Astrocyte (in vitro differentiated cells and primary cell): ENCODE measurements around the gene SEC14L3. TPM values are rescaled to one million over a fixed set of nuclear protein-coding genes. Genes with fewer than 3 reads are reported as not detected.

Experiments used
- DNase-seq: peaks from one replicate; pipeline ENCODE4 v3.0.0-alpha.2; 2010; ENCODE audit warnings: low read depth
- FAIRE-seq: peaks from 2 replicates; lab custom pipeline; 2011; peaks lifted over from hg19 to GRCh38; lab: Jason Lieb, UNC
- H2AFZ ChIP-seq: 2 replicates; pipeline ENCODE4 v1.6.0; 2012; ENCODE audit warnings: low read depth, low read length, inconsistent platforms
- H3K27ac ChIP-seq: 2 replicates; pipeline ENCODE4 v1.5.1; 2011; ENCODE audit warnings: low read depth, low read length, inconsistent platforms
- H3K27me3 ChIP-seq: 2 replicates; pipeline ENCODE4 v1.6.0; 2011; ENCODE audit warnings: low read length, inconsistent platforms; ENCODE audit not compliant: insufficient read depth
- H3K36me3 ChIP-seq: 2 replicates; pipeline ENCODE4 v1.5.1; 2011; ENCODE audit warnings: low read length, inconsistent platforms; ENCODE audit not compliant: insufficient read depth
- H3K4me1 ChIP-seq: 2 replicates; pipeline ENCODE4 v1.5.1; 2011; ENCODE audit warnings: low read length, inconsistent platforms; ENCODE audit not compliant: insufficient read depth
- H3K4me2 ChIP-seq: 2 replicates; pipeline ENCODE4 v1.6.0; 2012; ENCODE audit warnings: low read length, inconsistent platforms
- H3K4me3 ChIP-seq: 2 replicates; pipeline ENCODE4 v1.5.1; 2011; ENCODE audit warnings: low read depth, mild to moderate bottlenecking, low read length, inconsistent platforms; ENCODE audit not compliant: insufficient read depth
- H3K79me2 ChIP-seq: 2 replicates; pipeline ENCODE4 v1.6.0; 2012; ENCODE audit warnings: mild to moderate bottlenecking, low read length, inconsistent platforms; ENCODE audit not compliant: insufficient read depth
- H3K9ac ChIP-seq: 2 replicates; pipeline ENCODE4 v1.6.0; 2012; ENCODE audit warnings: mild to moderate bottlenecking, low read length, inconsistent platforms
- H3K9me3 ChIP-seq: 2 replicates; pipeline ENCODE4 v1.5.1; 2012; ENCODE audit warnings: low read depth, mild to moderate bottlenecking, low read length, inconsistent platforms; ENCODE audit not compliant: insufficient read depth
- H4K20me1 ChIP-seq: 2 replicates; pipeline ENCODE4 v1.6.0; 2012; ENCODE audit warnings: low read length, inconsistent platforms; ENCODE audit not compliant: insufficient read depth
- H3K27ac Mint-ChIP-seq: one replicate; pipeline ENCODE4 v1.8.0; 2021; ENCODE audit warnings: mild to moderate bottlenecking, mixed read lengths; ENCODE audit not compliant: unreplicated experiment
- H3K27me3 Mint-ChIP-seq: one replicate; pipeline ENCODE4 v1.8.0; 2021; ENCODE audit warnings: low read depth, mixed read lengths; ENCODE audit not compliant: unreplicated experiment
- H3K36me3 Mint-ChIP-seq: one replicate; pipeline ENCODE4 v1.8.0; 2021; ENCODE audit warnings: low read depth, mixed read lengths; ENCODE audit not compliant: unreplicated experiment
- H3K4me1 Mint-ChIP-seq: one replicate; pipeline ENCODE4 v1.8.0; 2021; ENCODE audit warnings: low read depth, mixed read lengths; ENCODE audit not compliant: unreplicated experiment
- H3K4me3 Mint-ChIP-seq: one replicate; pipeline ENCODE4 v1.8.0; 2021; ENCODE audit warnings: mild to moderate bottlenecking, moderate library complexity, mixed read lengths; ENCODE audit not compliant: unreplicated experiment
- H3K9me3 Mint-ChIP-seq: one replicate; pipeline ENCODE4 v1.8.0; 2021; ENCODE audit warnings: mild to moderate bottlenecking, mixed read lengths; ENCODE audit not compliant: unreplicated experiment
- CTCF ChIP-seq: IDR thresholded peaks from 2 replicates; pipeline ENCODE4 v1.5.1; 2011; ENCODE audit warnings: low read depth, mild to moderate bottlenecking, inconsistent platforms, low read length, moderate library complexity; ENCODE audit not compliant: insufficient read depth
- EZH2 ChIP-seq: IDR thresholded peaks from 2 replicates; pipeline ENCODE4 v1.6.1; 2012; ENCODE audit warnings: mild to moderate bottlenecking, low read length, inconsistent platforms; ENCODE audit not compliant: insufficient read depth
- total RNA-seq: library from RNA; stranded (reverse); gene quantifications from 2 replicates; pipeline ENCODE4 v1.2.1, GENCODE V29; 2021

Gene SEC14L3
- total RNA-seq, 1 donor from 2014 or later = not detected

DNA sequence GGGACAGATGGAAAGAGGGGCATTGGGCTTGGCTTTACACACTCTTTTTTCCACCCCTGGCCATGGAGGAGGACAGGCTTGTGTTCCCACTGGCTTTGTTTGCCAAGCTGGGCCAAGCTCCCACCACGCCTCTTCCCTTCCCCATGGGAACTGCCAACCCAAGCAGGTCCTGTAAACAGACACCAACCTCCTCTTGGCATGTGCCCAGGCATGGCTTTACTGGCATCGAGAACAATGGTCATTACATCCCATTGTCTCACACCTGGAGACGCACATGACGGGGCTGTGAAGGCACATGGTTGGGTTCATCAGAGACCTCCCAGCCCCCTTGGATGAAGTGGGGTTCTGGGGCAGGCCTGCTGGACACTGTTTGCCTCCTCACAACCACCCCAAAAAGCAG is 11.7 kb downstream of the SEC14L3 start:
- peaks cover 4% of the 10 kb centered on the region for H3K27me3 ChIP-seq
- Mint-ChIP-seq H3K27ac (no peak overlapping the region), H3K4me1 (no peaks in the 10 kb centered on the region), H3K27me3 (peaks cover 23% of the 10 kb centered on the region), H3K4me3 (no peak overlapping the region), H3K36me3 (no peaks in the 10 kb centered on the region), H3K9me3 (peaks cover 3% of the 10 kb centered on the region)
- FAIRE-seq (no peak), DNase-seq (no peak)
- H3K9me3 ChIP-seq = peaks cover 3% of the 10 kb centered on the region
- H4K20me1 ChIP-seq = no peaks in the 10 kb centered on the region
- H3K4me3 ChIP-seq = no peak overlapping the region
- H3K4me1 ChIP-seq = no peaks in the 10 kb centered on the region
- H2AFZ ChIP-seq = no peak overlapping the region
- H3K36me3 ChIP-seq = no peaks in the 10 kb centered on the region
- no peak overlapping the region for H3K9ac ChIP-seq
- no peaks in the 10 kb centered on the region for H3K79me2 ChIP-seq
- H3K27ac ChIP-seq = no peak overlapping the region
- H3K4me2 ChIP-seq = no peak overlapping the region
- TF ChIP-seq EZH2 = no peak
- TF ChIP-seq CTCF = no peak

GRCh38 chr22:30459181-30460052 is 12.4 kb downstream of the SEC14L3 start:
- Histone ChIP-seq H3K27ac (no peak overlapping the region), H4K20me1 (no peaks in the 10 kb centered on the region), H3K4me1 (no peaks in the 10 kb centered on the region), H3K27me3 (peaks cover 4% of the 10 kb centered on the region), H3K79me2 (no peaks in the 10 kb centered on the region), H3K9ac (no peak overlapping the region), H3K9me3 (peaks cover 3% of the 10 kb centered on the region), H3K36me3 (no peaks in the 10 kb centered on the region), H2AFZ (no peak overlapping the region), H3K4me3 (no peak overlapping the region), H3K4me2 (no peak overlapping the region)
- Mint-ChIP-seq H3K27me3 (peaks cover 15% of the 10 kb centered on the region), H3K27ac (no peak overlapping the region), H3K36me3 (no peaks in the 10 kb centered on the region), H3K4me1 (no peaks in the 10 kb centered on the region), H3K4me3 (no peak overlapping the region), H3K9me3 (no peaks in the 10 kb centered on the region)
- FAIRE-seq (no peak), DNase-seq (no peak)
- no peak for TF ChIP-seq EZH2
- TF ChIP-seq CTCF = no peak

DNA sequence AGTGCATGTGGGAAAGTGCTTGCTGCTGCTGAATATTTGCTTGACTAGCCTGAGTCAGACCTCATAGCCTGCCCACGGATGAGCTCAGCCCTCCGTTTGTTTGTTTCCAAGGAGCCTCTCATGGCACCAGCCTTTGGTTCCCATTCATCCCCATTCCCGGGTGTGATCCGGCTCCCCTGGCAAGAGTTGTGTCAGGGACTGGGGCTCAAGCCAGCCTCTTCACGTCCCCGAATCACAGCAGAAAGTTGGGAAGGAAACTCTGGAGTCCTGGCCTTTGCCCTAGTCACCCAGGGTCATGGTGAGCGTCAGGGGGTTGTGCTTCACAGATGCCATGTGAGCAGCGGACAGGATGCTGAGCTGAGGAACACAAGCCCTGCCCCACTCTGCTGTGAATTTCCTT is 13.8 kb downstream of the SEC14L3 start:
- H3K27ac Mint-ChIP-seq = peak overlapping the region; percentile 38
- H3K27me3 Mint-ChIP-seq = peaks cover 10% of the 10 kb centered on the region
- no peaks in the 10 kb centered on the region for H3K9me3 Mint-ChIP-seq
- H3K4me3 Mint-ChIP-seq = no peak overlapping the region
- H3K4me1 ChIP-seq = no peaks in the 10 kb centered on the region
- peaks cover under 1% of the 10 kb centered on the region for H3K27me3 ChIP-seq
- H3K36me3 Mint-ChIP-seq = no peaks in the 10 kb centered on the region
- no peak overlapping the region for H3K4me3 ChIP-seq
- peaks cover 3% of the 10 kb centered on the region for H3K9me3 ChIP-seq
- no peak for TF ChIP-seq EZH2
- TF ChIP-seq CTCF = no peak
- H3K36me3 ChIP-seq = no peaks in the 10 kb centered on the region
- H3K4me1 Mint-ChIP-seq = no peaks in the 10 kb centered on the region
- H3K9ac ChIP-seq = no peak overlapping the region
- H3K4me2 ChIP-seq = no peak overlapping the region
- H4K20me1 ChIP-seq = no peaks in the 10 kb centered on the region
- H2AFZ ChIP-seq = peak overlapping the region; percentile 10
- DNase-seq (no peak), FAIRE-seq (no peak)
- no peaks in the 10 kb centered on the region for H3K79me2 ChIP-seq
- no peak overlapping the region for H3K27ac ChIP-seq
